ENCODE measurements around the gene IKZF3.

Gene IKZF3

GRCh38 chr17:39809221-39809620, 54.9 kb downstream of the IKZF3 start:
- no peaks in the 10 kb centered on the region for H3K9me3 ChIP-seq (ENCODE audit: control insufficient read depth, low read length)
- H3K27me3 ChIP-seq (ENCODE audit: control insufficient read depth, insufficient read depth, low read length), result no peaks in the 10 kb centered on the region
- H2AFZ ChIP-seq, result no peak overlapping the region
- no peak overlapping the region for H3K4me3 ChIP-seq (ENCODE audit: low read depth, low read length)
- no peak overlapping the region for H3K9ac ChIP-seq
- H3K36me3 ChIP-seq (ENCODE audit: control insufficient read depth, insufficient read depth, low read length), result no peaks in the 10 kb centered on the region
- H3K27ac ChIP-seq, result no peak overlapping the region
- H3K79me2 ChIP-seq, result no peaks in the 10 kb centered on the region
- H3K4me2 ChIP-seq (ENCODE audit: low read length), result no peak overlapping the region
- no peaks in the 10 kb centered on the region for H3K4me1 ChIP-seq
- TF ChIP-seq CTCF (IDR thresholded peaks at IDR 0.05), result no peak

- no peak overlapping the region for H3K4me2 ChIP-seq (ENCODE audit: low read length)
- no peaks in the 10 kb centered on the region for H3K4me1 ChIP-seq
- no peaks in the 10 kb centered on the region for H3K27me3 ChIP-seq (ENCODE audit: control insufficient read depth, insufficient read depth, low read length)
- no peak overlapping the region for H3K4me3 ChIP-seq (ENCODE audit: low read depth, low read length)
- no peak overlapping the region for H2AFZ ChIP-seq
- no peak overlapping the region for H3K27ac ChIP-seq
- no peaks in the 10 kb centered on the region for H3K36me3 ChIP-seq (ENCODE audit: control insufficient read depth, insufficient read depth, low read length)
- TF ChIP-seq CTCF (IDR thresholded peaks at IDR 0.05), result no peak
- no peak overlapping the region for H3K9ac ChIP-seq
- H3K79me2 ChIP-seq, result no peaks in the 10 kb centered on the region
- no peaks in the 10 kb centered on the region for H3K9me3 ChIP-seq (ENCODE audit: control insufficient read depth, low read length)
Measured at GRCh38 chr17:39808409-39808997, 55.6 kb downstream of the IKZF3 start.

DNA sequence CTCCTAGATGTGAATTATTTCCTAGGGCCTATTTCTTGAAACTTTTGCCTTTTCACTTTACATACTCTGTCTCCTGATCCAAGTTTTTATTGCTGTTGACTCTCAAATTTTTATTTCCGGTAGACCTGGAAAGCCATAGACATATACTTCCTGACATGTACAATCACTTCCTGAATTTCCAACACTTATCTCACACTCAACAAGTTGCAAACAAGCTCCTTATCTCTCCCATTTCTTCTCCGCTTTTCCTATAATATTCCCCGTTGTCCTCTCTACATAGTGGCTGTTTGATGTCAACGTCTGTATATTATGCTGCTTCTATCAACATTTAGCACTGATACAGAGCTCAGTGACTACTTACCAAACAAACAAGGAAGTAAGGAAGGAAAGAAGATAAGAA, 59.3 kb downstream of the IKZF3 start:
- TF ChIP-seq CTCF (IDR thresholded peaks at IDR 0.05), result no peak
- H3K9me3 ChIP-seq (ENCODE audit: control insufficient read depth, low read length), result no peaks in the 10 kb centered on the region
- no peaks in the 10 kb centered on the region for H3K79me2 ChIP-seq
- no peak overlapping the region for H3K4me3 ChIP-seq (ENCODE audit: low read depth, low read length)
- H3K9ac ChIP-seq, result no peak overlapping the region
- no peaks in the 10 kb centered on the region for H3K4me1 ChIP-seq
- no peaks in the 10 kb centered on the region for H3K36me3 ChIP-seq (ENCODE audit: control insufficient read depth, insufficient read depth, low read length)
- H3K27ac ChIP-seq, result no peak overlapping the region
- no peaks in the 10 kb centered on the region for H3K27me3 ChIP-seq (ENCODE audit: control insufficient read depth, insufficient read depth, low read length)
- no peak overlapping the region for H2AFZ ChIP-seq
- H3K4me2 ChIP-seq (ENCODE audit: low read length), result no peak overlapping the region

- no peaks in the 10 kb centered on the region for H3K4me1 ChIP-seq
- H3K4me3 ChIP-seq (ENCODE audit: low read depth, low read length), result no peak overlapping the region
- H3K79me2 ChIP-seq, result no peaks in the 10 kb centered on the region
- TF ChIP-seq CTCF (IDR thresholded peaks at IDR 0.05), result no peak
- no peaks in the 10 kb centered on the region for H3K9me3 ChIP-seq (ENCODE audit: control insufficient read depth, low read length)
- no peak overlapping the region for H3K9ac ChIP-seq
- no peak overlapping the region for H2AFZ ChIP-seq
- no peak overlapping the region for H3K27ac ChIP-seq
- H3K27me3 ChIP-seq (ENCODE audit: control insufficient read depth, insufficient read depth, low read length), result no peaks in the 10 kb centered on the region
- no peaks in the 10 kb centered on the region for H3K36me3 ChIP-seq (ENCODE audit: control insufficient read depth, insufficient read depth, low read length)
- no peak overlapping the region for H3K4me2 ChIP-seq (ENCODE audit: low read length)
Measured at GRCh38 chr17:39801055-39801454, 63.1 kb downstream of the IKZF3 start.

DNA sequence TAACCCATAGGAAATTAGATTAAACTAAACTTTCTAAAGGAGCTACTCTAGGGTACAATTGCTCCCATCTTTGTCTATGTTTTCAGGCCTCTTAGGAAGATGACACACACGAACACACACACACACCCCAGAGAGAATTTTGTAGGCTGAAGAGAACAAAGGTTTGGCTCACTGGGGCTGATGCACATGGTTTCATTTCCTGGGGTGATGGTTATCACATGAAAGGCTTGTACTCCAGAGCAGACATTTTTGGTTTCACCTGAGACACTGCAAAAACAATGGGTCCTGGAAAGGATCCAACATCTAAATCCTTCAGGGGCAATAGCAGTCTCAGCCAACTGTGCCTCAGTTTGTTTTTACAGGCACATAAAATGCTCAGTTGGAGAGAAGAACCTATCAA, 63.6 kb downstream of the IKZF3 start:
- no peak for TF ChIP-seq CTCF (IDR thresholded peaks at IDR 0.05)
- Histone ChIP-seq H3K79me2 (no peaks in the 10 kb centered on the region), H3K9me3 (ENCODE audit: control insufficient read depth, low read length) (no peaks in the 10 kb centered on the region), H3K27ac (no peak overlapping the region), H3K4me3 (ENCODE audit: low read depth, low read length) (no peak overlapping the region), H3K4me1 (no peaks in the 10 kb centered on the region), H2AFZ (no peak overlapping the region), H3K27me3 (ENCODE audit: control insufficient read depth, insufficient read depth, low read length) (no peaks in the 10 kb centered on the region), H3K9ac (no peak overlapping the region), H3K4me2 (ENCODE audit: low read length) (no peak overlapping the region), H3K36me3 (ENCODE audit: control insufficient read depth, insufficient read depth, low read length) (no peaks in the 10 kb centered on the region)

Measured in parathyroid adenoma (tissue), 2 donors.